ENCODE results near the gene SCGB1C2. TPM values are rescaled to one million over a fixed set of nuclear protein-coding genes. Genes with fewer than 3 reads are reported as not detected.
"Not testable (repeated sequence)": the region's sequence is repeated elsewhere in the genome, so short reads cannot be mapped to it uniquely, and the experiment has no call there.

SCGB1C2 gene
- polyA plus RNA-seq, 1 donor (not counting 4 experiments of a cell fraction or from before 2014, with no cell fraction given), result not detected

GRCh38 chr17:136531-136930 lies 838 bp upstream of the SCGB1C2 start:
- H2AFZ ChIP-seq (ENCODE audit: control insufficient read depth, low read length); DNase-seq (ENCODE audit: low read depth, low spot score); H3K4me1 ChIP-seq (ENCODE audit: control insufficient read depth, extremely low read depth, insufficient read depth, low read length); H3K79me2 ChIP-seq (ENCODE audit: control insufficient read depth, insufficient read depth, low read length); H3K4me2 ChIP-seq (ENCODE audit: control insufficient read depth, extremely low read depth, insufficient read depth, low read depth, low read length); H3K9ac ChIP-seq (ENCODE audit: control insufficient read depth, extremely low read depth, insufficient read depth, low read length); H3K4me3 ChIP-seq (ENCODE audit: control insufficient read depth in 2 of 3, extremely low read depth in 1 of 3, insufficient read depth in 2 of 3, low read depth in 1 of 3, low read length in 3 of 3); H3K9me1 ChIP-seq (ENCODE audit: control insufficient read depth, extremely low read depth, insufficient read depth, low read length); FAIRE-seq; dilution Hi-C loops (cut with MboI; ENCODE audit: extremely low pct_ligation_motif_present, low sequenced_read_pairs); H3K36me3 ChIP-seq (ENCODE audit: control insufficient read depth in 2 of 2, extremely low read depth in 1 of 2, insufficient read depth in 2 of 2, low read length in 2 of 2); H4K20me1 ChIP-seq (ENCODE audit: control insufficient read depth, extremely low read depth, insufficient read depth, low read length); H3K9me3 ChIP-seq (ENCODE audit: control insufficient read depth, low read depth, low read length); H3K27ac ChIP-seq (ENCODE audit: control insufficient read depth, insufficient read depth, low read length); H3K27me3 ChIP-seq (ENCODE audit: control insufficient read depth, extremely low read depth, insufficient read depth, low read length): not testable (repeated sequence)
- peak in 1 of 3 experiments; percentile 33 for TF ChIP-seq CTCF (optimal IDR thresholded peaks at IDR 0.05 in 1 of 3, IDR thresholded peaks at IDR 0.05 in 1 of 3, conservative IDR thresholded peaks at IDR 0.05 in 1 of 3; ENCODE audit: extremely low read depth in 1 of 3, insufficient read depth in 2 of 3, low read length in 3 of 3)

DNA sequence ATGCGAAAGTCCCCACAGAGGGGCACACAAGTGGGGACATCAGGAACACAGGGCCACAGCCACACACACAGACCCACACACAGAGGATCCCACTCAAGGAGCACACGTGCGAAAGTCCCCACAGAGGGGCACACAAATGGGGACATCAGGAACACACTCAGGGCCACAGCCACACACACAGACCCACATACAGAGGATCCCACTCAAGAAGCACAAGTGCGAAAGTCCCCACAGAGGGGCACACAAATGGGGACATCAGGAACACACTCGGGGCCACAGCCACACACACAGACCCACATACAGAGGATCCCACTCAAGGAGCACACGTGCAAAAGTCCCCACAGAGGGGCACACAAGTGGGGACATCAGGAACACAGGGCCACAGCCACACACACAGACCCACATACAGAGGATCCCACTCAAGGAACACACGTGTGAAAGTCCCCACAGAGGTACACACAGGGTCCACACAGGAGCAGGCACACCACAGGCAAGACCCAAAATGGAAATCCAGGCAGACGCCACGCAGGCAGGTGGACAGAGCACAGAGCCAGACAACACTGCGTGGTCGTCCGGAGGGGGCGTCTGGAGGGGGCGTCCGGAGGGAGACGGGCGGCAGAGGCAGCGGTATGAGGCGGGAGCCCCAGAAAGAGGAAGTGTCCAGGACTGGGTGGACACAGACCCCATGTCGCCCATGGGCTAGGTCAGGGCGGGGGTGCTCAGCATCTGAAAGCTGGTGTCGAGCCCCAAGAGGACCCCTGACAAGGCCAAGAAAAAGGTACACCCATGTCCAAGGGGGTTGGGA lies 2.2 kb downstream of the SCGB1C2 start:
- H2AFZ ChIP-seq (ENCODE audit: control insufficient read depth, low read length); H4K20me1 ChIP-seq (ENCODE audit: control insufficient read depth, extremely low read depth, insufficient read depth, low read length); H3K9me3 ChIP-seq (ENCODE audit: control insufficient read depth, low read depth, low read length); H3K4me2 ChIP-seq (ENCODE audit: control insufficient read depth, extremely low read depth, insufficient read depth, low read depth, low read length); H3K9me1 ChIP-seq (ENCODE audit: control insufficient read depth, extremely low read depth, insufficient read depth, low read length); H3K36me3 ChIP-seq (ENCODE audit: control insufficient read depth in 2 of 2, extremely low read depth in 1 of 2, insufficient read depth in 2 of 2, low read length in 2 of 2); H3K27me3 ChIP-seq (ENCODE audit: control insufficient read depth, extremely low read depth, insufficient read depth, low read length); H3K9ac ChIP-seq (ENCODE audit: control insufficient read depth, extremely low read depth, insufficient read depth, low read length); H3K27ac ChIP-seq (ENCODE audit: control insufficient read depth, insufficient read depth, low read length); H3K4me1 ChIP-seq (ENCODE audit: control insufficient read depth, extremely low read depth, insufficient read depth, low read length); H3K79me2 ChIP-seq (ENCODE audit: control insufficient read depth, insufficient read depth, low read length); FAIRE-seq; dilution Hi-C loops (cut with MboI; ENCODE audit: extremely low pct_ligation_motif_present, low sequenced_read_pairs); H3K4me3 ChIP-seq (ENCODE audit: control insufficient read depth in 2 of 3, extremely low read depth in 1 of 3, insufficient read depth in 2 of 3, low read depth in 1 of 3, low read length in 3 of 3); DNase-seq (ENCODE audit: low read depth, low spot score): not testable (repeated sequence)

Data from keratinocyte (primary cell).